ENCODE results near the gene GDPD5.

Gene GDPD5

DNA sequence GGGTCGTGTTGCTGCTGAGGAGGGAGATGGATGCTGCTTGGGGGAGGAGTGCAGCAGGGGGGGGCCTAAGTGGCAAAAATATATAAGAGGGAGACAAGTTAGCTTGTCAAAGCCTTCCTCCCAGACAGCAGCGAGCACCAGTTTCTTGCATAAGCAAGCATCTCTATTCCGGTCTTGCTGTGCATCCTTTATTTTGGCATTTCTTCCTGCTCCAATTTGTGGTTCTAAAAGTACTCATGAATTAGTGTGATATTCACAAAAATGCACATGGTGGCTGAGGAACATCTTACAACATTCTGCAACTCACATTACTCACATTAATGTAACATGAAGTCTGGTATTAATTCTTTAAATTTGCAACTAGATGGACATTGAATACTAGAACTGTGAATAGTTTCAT lies 32.1 kb downstream of the GDPD5 start:
- DNase-seq: no peak
- no peak overlapping the region for H2AFZ ChIP-seq (ENCODE audit: low read depth, low read length)
- 95% methylated on average over 3 of the region's 3 CpGs for WGBS

DNA sequence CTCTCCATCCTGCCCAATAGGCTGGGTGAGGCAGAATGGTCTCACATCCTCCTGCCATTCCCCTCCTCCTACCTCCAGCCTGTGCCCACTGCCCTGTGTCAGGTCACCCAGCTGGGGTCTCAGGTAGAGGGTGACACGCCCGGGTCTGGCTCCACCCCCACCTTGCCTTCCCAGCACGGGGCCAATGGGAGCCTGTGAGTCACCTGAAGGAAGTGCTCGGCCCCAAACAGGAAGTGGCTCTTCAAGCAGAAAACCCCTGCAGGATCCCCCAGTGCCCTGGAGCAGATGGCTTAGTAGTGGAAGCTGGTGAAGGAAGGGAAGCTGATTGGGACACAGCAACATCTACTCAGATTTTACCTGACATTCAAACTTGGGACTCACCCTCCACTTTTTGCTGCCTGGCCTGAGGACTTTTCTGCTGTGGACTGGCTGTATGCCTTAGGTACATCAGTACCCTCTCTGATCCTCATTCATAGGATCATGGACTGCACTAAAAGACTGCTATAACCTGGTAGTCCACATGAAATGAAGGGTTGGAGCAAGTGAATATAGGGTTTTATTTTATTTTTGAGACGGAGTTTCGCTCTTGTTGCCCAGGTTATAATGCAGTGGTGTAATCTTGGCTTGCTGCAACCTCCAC lies 33.4 kb downstream of the GDPD5 start:
- WGBS: 67% methylated on average over 5 of the region's 6 CpGs

More for the DNA sequence above, 32.1 kb downstream of the GDPD5 start:
- Histone ChIP-seq H2AK5ac (ENCODE audit: low read length, severe bottlenecking) (no peak overlapping the region), H2BK5ac (ENCODE audit: low read depth, low read length, poor library complexity, severe bottlenecking) (no peak overlapping the region), H2BK120ac (ENCODE audit: low read depth, low read length) (no peak overlapping the region), H4K91ac (ENCODE audit: low read length) (no peak overlapping the region), H2BK12ac (ENCODE audit: low read length in 2 of 2) (no peak overlapping the region), H3K79me1 (replicated peaks; ENCODE audit: low read length, poor library complexity, severe bottlenecking) (no peaks in the 10 kb centered on the region), H3K23ac (ENCODE audit: low read length in 2 of 2) (no peak overlapping the region), H3K27me3 (ENCODE audit: control insufficient read depth in 1 of 2, insufficient read depth in 1 of 2, low read length in 2 of 2) (no peaks in the 10 kb centered on the region), H3K36me3 (ENCODE audit: control insufficient read depth in 1 of 2, insufficient read depth in 2 of 2, low read depth in 1 of 2, low read length in 2 of 2) (no peaks in the 10 kb centered on the region), H3K18ac (ENCODE audit: low read depth in 1 of 2, low read length in 2 of 2) (no peak overlapping the region), H3K4me3 (ENCODE audit: insufficient read depth in 1 of 2, low read depth in 1 of 2, low read length in 2 of 2) (no peak overlapping the region), H3K4me1 (ENCODE audit: control insufficient read depth, insufficient read depth, low read depth, low read length) (peaks cover 25% of the 10 kb centered on the region), H3K4ac (ENCODE audit: low read depth in 1 of 2, low read length in 2 of 2) (no peak overlapping the region), H3K9ac (ENCODE audit: low read length) (no peak overlapping the region), H3K9me3 (ENCODE audit: control insufficient read depth, low read length) (no peaks in the 10 kb centered on the region), H4K8ac (ENCODE audit: low read length) (no peak overlapping the region), H3K27ac (ENCODE audit: low read length, poor library complexity, severe bottlenecking) (no peak overlapping the region), H3K4me2 (ENCODE audit: low read length, poor library complexity, severe bottlenecking) (no peak overlapping the region), H2BK15ac (ENCODE audit: low read depth, poor library complexity, severe bottlenecking) (no peak overlapping the region), H3K14ac (ENCODE audit: low read length in 2 of 2) (no peak overlapping the region)

DNA sequence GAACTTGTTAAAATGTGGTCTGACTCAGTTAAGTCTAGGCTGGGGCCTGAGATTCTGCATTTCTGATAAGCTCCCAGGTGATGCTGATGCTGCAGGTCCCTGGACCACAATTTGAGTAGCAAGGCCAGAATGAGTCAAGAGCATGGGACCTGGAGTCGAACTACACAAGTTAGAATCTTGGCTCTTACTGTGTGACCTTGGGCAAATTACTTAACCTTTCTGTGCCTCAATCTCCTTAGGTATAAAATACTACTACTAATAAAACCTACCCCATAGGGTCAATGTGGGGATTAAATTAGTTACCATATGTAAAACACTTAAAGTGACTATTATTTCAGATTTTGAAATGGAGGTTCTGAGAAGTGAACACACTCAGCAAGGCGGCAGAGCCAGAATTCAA lies 34.3 kb downstream of the GDPD5 start:
- Histone ChIP-seq H3K14ac (ENCODE audit: low read length in 2 of 2) (no peak overlapping the region), H2AFZ (ENCODE audit: low read depth, low read length) (no peak overlapping the region), H2AK5ac (ENCODE audit: low read length, severe bottlenecking) (peak overlapping the region; percentile 91), H3K23ac (ENCODE audit: low read length in 2 of 2) (no peak overlapping the region), H4K8ac (ENCODE audit: low read length) (no peak overlapping the region), H3K27me3 (ENCODE audit: control insufficient read depth in 1 of 2, insufficient read depth in 1 of 2, low read length in 2 of 2) (no peaks in the 10 kb centered on the region), H3K18ac (ENCODE audit: low read depth in 1 of 2, low read length in 2 of 2) (peak overlapping the region in 1 of 2 experiments; percentile 56), H3K4me3 (ENCODE audit: insufficient read depth in 1 of 2, low read depth in 1 of 2, low read length in 2 of 2) (no peak overlapping the region), H3K36me3 (ENCODE audit: control insufficient read depth in 1 of 2, insufficient read depth in 2 of 2, low read depth in 1 of 2, low read length in 2 of 2) (no peaks in the 10 kb centered on the region), H2BK12ac (ENCODE audit: low read length in 2 of 2) (no peak overlapping the region), H3K9ac (ENCODE audit: low read length) (no peak overlapping the region), H4K91ac (ENCODE audit: low read length) (no peak overlapping the region), H2BK5ac (ENCODE audit: low read depth, low read length, poor library complexity, severe bottlenecking) (no peak overlapping the region), H3K9me3 (ENCODE audit: control insufficient read depth, low read length) (no peaks in the 10 kb centered on the region), H3K79me1 (replicated peaks; ENCODE audit: low read length, poor library complexity, severe bottlenecking) (no peaks in the 10 kb centered on the region), H3K4me1 (ENCODE audit: control insufficient read depth, insufficient read depth, low read depth, low read length) (peaks cover 21% of the 10 kb centered on the region), H3K4me2 (ENCODE audit: low read length, poor library complexity, severe bottlenecking) (no peak overlapping the region), H2BK15ac (ENCODE audit: low read depth, poor library complexity, severe bottlenecking) (no peak overlapping the region), H3K27ac (ENCODE audit: low read length, poor library complexity, severe bottlenecking) (no peak overlapping the region), H3K4ac (ENCODE audit: low read depth in 1 of 2, low read length in 2 of 2) (no peak overlapping the region), H2BK120ac (ENCODE audit: low read depth, low read length) (no peak overlapping the region)
- 100% methylated on average over 1 of the region's 2 CpGs for WGBS
- DNase-seq: no peak

More for the DNA sequence above, 33.4 kb downstream of the GDPD5 start:
- Histone ChIP-seq H4K91ac (ENCODE audit: low read length) (peak overlapping the region; percentile 46), H3K9me3 (ENCODE audit: control insufficient read depth, low read length) (no peaks in the 10 kb centered on the region), H2BK12ac (ENCODE audit: low read length in 2 of 2) (peak overlapping the region; percentile 6 to 63), H3K27ac (ENCODE audit: low read length, poor library complexity, severe bottlenecking) (no peak overlapping the region), H3K9ac (ENCODE audit: low read length) (no peak overlapping the region), H2AK5ac (ENCODE audit: low read length, severe bottlenecking) (peak overlapping the region; percentile 91), H3K36me3 (ENCODE audit: control insufficient read depth in 1 of 2, insufficient read depth in 2 of 2, low read depth in 1 of 2, low read length in 2 of 2) (no peaks in the 10 kb centered on the region), H3K14ac (ENCODE audit: low read length in 2 of 2) (peak overlapping the region in 1 of 2 experiments; percentile 9), H3K23ac (ENCODE audit: low read length in 2 of 2) (no peak overlapping the region), H3K4me2 (ENCODE audit: low read length, poor library complexity, severe bottlenecking) (no peak overlapping the region), H2BK120ac (ENCODE audit: low read depth, low read length) (no peak overlapping the region), H4K8ac (ENCODE audit: low read length) (peak overlapping the region; percentile 59), H2AFZ (ENCODE audit: low read depth, low read length) (peak overlapping the region; percentile 53), H3K18ac (ENCODE audit: low read depth in 1 of 2, low read length in 2 of 2) (peak overlapping the region; percentile 46 to 72), H2BK5ac (ENCODE audit: low read depth, low read length, poor library complexity, severe bottlenecking) (no peak overlapping the region), H3K4me1 (ENCODE audit: control insufficient read depth, insufficient read depth, low read depth, low read length) (peaks cover 21% of the 10 kb centered on the region), H3K4me3 (ENCODE audit: insufficient read depth in 1 of 2, low read depth in 1 of 2, low read length in 2 of 2) (no peak overlapping the region), H2BK15ac (ENCODE audit: low read depth, poor library complexity, severe bottlenecking) (no peak overlapping the region), H3K4ac (ENCODE audit: low read depth in 1 of 2, low read length in 2 of 2) (no peak overlapping the region), H3K79me1 (replicated peaks; ENCODE audit: low read length, poor library complexity, severe bottlenecking) (no peaks in the 10 kb centered on the region), H3K27me3 (ENCODE audit: control insufficient read depth in 1 of 2, insufficient read depth in 1 of 2, low read length in 2 of 2) (no peaks in the 10 kb centered on the region)
- no peak for DNase-seq

DNA sequence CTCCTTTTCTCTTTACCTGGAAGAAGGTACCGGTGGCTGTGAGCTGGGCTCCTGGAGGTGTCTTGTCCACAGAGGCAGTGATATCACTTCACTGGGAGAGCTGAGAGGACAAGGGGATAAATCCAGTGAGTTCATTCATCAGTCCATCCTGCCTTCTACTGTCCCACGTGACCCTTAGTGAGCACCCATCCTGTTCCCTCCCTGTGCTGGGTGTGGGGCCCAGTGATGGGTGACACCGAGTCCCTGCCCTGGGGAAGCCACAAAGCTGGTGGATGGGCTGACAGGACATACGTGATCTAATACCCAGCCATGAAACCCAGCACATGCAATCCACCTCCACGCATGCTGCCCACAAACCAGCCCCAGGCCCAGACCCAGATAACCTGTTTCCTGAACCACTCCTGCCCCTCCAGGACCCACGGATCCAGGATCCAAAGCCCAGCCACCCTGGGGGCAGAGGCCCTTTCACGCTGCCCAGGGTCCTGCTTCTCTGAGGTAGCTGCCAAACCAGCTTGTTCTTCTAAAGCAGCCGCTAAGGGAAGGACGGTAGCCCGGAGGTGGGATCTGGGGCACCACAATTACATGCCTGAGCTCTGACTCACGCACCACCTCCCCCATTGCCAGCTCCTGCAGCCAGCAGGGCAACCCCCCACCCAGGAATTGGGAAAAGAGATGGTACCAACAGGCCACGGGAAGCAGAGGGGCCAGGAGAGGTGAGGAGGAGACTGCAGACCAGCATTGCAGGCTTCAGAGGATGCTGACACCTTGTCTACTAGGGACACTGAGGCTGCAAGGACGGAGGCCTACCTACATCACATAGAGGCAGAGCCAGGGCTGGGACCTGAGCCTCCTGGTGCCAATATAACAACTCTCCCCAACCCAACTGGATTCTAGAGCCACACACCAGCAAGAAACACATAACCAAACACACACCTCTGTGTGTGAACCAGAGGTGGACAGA lies 35.2 kb downstream of the GDPD5 start:
- peak overlapping the region in 1 of 2 experiments; percentile 37 for H2BK12ac ChIP-seq (ENCODE audit: low read length in 2 of 2)
- no peak overlapping the region for H3K4me3 ChIP-seq (ENCODE audit: insufficient read depth in 1 of 2, low read depth in 1 of 2, low read length in 2 of 2)
- H3K18ac ChIP-seq (ENCODE audit: low read depth in 1 of 2, low read length in 2 of 2): peak overlapping the region in 1 of 2 experiments; percentile 81
- H2BK5ac ChIP-seq (ENCODE audit: low read depth, low read length, poor library complexity, severe bottlenecking): no peak overlapping the region
- H3K4ac ChIP-seq (ENCODE audit: low read depth in 1 of 2, low read length in 2 of 2): peak overlapping the region in 1 of 2 experiments; percentile 11
- peak overlapping the region; percentile 9 for H3K27ac ChIP-seq (ENCODE audit: low read length, poor library complexity, severe bottlenecking)
- H3K9ac ChIP-seq (ENCODE audit: low read length): no peak overlapping the region
- H3K14ac ChIP-seq (ENCODE audit: low read length in 2 of 2): peak overlapping the region in 1 of 2 experiments; percentile 78
- no peak for DNase-seq
- no peaks in the 10 kb centered on the region for H3K9me3 ChIP-seq (ENCODE audit: control insufficient read depth, low read length)
- no peak overlapping the region for H2BK15ac ChIP-seq (ENCODE audit: low read depth, poor library complexity, severe bottlenecking)
- peak overlapping the region; percentile 9 for H3K4me2 ChIP-seq (ENCODE audit: low read length, poor library complexity, severe bottlenecking)
- H2AFZ ChIP-seq (ENCODE audit: low read depth, low read length): no peak overlapping the region
- H2BK120ac ChIP-seq (ENCODE audit: low read depth, low read length): no peak overlapping the region
- H2AK5ac ChIP-seq (ENCODE audit: low read length, severe bottlenecking): peak overlapping the region; percentile 79
- H3K36me3 ChIP-seq (ENCODE audit: control insufficient read depth in 1 of 2, insufficient read depth in 2 of 2, low read depth in 1 of 2, low read length in 2 of 2): no peaks in the 10 kb centered on the region
- H3K4me1 ChIP-seq (ENCODE audit: control insufficient read depth, insufficient read depth, low read depth, low read length): peaks cover 18% of the 10 kb centered on the region
- peak overlapping the region; percentile 28 for H4K8ac ChIP-seq (ENCODE audit: low read length)
- WGBS: 44% methylated on average over 12 of the region's 13 CpGs
- no peaks in the 10 kb centered on the region for H3K79me1 ChIP-seq (replicated peaks; ENCODE audit: low read length, poor library complexity, severe bottlenecking)
- H3K23ac ChIP-seq (ENCODE audit: low read length in 2 of 2): no peak overlapping the region
- H3K27me3 ChIP-seq (ENCODE audit: control insufficient read depth in 1 of 2, insufficient read depth in 1 of 2, low read length in 2 of 2): no peaks in the 10 kb centered on the region
- H4K91ac ChIP-seq (ENCODE audit: low read length): peak overlapping the region; percentile 71
